ENCODE results near the gene MIER2. TPM values are rescaled to one million over a fixed set of nuclear protein-coding genes. Genes with fewer than 3 reads are reported as not detected.
A peak's percentile ranks its signal among the peaks of the same experiment; 100 is the strongest.

The MIER2 gene
- total RNA-seq, 4 donors from 2014 or later = 8.6 to 25.7 (median 16.6) TPM

DNA sequence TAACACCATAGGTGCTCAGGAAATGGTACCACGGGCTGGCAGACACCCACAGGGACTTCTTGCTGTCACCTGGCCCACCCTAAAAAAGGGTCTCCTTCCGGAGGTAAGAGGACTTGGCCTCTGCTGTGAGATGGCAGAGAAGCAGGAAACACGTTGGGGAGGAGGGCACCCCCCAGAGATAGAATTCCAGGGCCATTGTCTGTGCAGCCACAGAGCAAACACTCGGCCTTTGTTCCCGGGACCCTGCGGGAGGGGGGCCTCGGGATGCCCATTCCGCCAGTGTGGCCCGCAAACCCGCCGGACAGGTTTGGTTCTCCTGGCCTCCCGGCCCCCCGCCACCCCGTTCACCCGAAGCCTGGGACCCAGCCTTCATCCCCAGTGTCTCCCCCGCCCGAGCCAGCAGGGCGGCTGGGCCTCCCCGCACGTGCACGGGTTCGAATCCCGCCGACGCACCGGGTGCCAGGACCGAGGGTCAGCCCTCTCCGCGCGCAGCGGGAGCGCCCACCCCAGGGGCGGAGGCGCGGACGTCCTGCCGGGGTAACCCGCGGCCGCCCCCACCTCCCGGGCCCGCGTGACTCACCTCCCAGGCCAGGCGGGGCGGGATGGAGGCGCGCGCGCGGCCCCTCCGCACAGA is 54.1 kb downstream of the MIER2 start:
- DNase-seq (ENCODE audit: low spot score) (no peak), ATAC-seq (ENCODE audit: low FRiP score) (peak; percentile 53)
- no peak for TF ChIP-seq CTCF (IDR thresholded peaks at IDR 0.05)

DNA sequence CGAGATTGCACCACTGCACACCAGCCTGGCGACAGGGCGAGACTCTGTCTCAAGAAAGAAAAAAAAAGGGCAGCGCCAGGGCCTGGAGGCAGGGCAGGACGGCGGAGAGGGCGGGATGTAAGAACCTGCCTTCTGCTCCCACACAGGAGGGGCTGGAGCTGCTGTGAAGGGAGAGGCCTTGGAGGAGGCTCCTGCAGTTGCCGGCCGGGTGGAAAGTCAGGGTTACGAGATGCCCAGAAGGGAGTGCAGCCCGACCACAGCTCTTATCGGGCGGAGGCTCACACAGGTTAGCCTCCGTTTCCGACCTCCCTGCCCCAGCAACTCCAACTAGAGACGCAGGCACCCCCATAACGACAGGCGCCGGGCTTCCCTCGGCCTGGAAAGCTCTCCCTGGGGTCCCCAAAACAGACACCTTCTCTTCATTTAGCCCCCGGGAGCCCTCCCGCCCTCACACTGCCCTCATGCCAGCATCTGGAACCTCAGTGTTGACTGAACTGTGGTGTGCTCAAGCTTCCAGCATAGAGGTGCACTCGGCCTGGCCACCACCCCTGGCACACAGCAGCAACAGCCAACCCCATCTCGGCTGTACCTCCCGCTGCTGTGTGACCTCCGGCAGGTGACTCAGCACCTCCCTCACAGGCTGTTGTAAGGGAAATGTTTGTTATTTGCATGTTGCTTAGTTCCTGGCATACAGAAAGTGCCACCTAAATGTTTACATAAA is 54.8 kb downstream of the MIER2 start:
- DNase-seq (ENCODE audit: low spot score) (no peak), ATAC-seq (ENCODE audit: low FRiP score) (peak; percentile 66)
- no peak for TF ChIP-seq CTCF (IDR thresholded peaks at IDR 0.05)

DNA sequence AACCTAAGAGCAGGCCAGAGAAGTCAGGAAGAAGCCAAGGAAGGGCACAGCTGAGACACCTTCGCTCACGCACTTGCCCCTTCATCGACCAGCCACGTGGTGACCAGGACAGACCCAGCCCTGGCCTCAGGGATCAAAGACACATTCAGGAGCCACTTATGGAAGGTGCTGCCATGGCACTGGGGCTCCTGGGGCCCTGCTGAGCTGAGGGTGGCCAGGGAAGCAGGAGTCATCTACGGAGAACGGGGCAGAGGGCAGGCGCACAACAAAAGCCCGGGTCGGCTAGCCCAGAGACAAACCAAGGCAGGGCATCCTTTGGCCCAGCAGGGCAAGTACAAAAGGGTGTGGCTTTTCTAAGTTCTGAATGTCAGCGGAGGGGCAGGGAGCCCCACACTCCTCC is 55.7 kb downstream of the MIER2 start:
- ATAC-seq (ENCODE audit: low FRiP score) (no peak), DNase-seq (ENCODE audit: low spot score) (no peak)
- no peak for TF ChIP-seq CTCF (IDR thresholded peaks at IDR 0.05)

DNA sequence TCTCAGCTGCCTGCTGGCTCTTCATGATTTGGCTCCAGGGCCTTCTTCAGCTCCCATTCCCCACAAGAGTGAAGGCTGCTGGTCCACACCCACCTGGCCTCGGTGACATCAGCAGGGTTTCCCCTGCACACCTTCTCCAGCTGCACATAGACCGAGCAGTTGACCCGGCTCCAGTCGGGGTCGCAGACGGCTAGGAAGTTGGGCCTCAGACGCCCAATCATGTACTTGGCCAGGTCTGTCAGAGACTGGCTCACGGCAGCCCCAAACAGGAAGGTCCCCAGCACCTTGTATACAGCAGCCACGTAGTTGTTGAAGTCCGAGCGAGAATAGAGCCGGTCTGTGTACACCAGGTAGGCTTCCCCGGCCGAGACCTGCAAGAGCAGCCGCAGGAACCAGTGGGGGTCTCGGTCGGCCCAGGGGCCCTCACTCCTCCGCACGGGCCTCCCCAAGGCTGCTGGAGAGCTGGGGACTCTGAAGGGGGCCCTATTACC is 57.2 kb downstream of the MIER2 start:
- no peak for TF ChIP-seq CTCF (IDR thresholded peaks at IDR 0.05)

DNA sequence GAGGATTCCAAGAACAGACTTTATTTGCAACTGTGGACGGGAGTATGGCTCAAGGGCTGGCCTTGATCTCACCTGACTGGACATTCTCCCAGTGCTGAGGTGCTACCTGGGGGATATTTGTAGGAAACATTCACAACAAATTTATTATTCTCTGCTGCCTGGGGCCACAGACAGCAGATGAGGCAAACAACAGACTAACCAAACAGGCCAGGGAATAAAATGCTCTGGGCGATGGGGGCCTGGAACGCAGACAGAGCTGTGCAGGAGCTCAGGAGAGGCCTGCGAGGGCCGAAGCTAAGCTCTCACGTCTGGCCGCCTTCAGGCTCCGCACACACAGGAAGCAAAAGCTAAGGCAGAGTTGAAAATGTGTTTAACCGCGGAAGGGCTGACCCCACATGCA is 61.2 kb downstream of the MIER2 start:
- ATAC-seq (ENCODE audit: low FRiP score) (no peak), DNase-seq (ENCODE audit: low spot score) (no peak)
- no peak for TF ChIP-seq CTCF (IDR thresholded peaks at IDR 0.05)

More for the DNA sequence above, 57.2 kb downstream of the MIER2 start:
- DNase-seq (ENCODE audit: low spot score) (no peak), ATAC-seq (ENCODE audit: low FRiP score) (no peak)

DNA sequence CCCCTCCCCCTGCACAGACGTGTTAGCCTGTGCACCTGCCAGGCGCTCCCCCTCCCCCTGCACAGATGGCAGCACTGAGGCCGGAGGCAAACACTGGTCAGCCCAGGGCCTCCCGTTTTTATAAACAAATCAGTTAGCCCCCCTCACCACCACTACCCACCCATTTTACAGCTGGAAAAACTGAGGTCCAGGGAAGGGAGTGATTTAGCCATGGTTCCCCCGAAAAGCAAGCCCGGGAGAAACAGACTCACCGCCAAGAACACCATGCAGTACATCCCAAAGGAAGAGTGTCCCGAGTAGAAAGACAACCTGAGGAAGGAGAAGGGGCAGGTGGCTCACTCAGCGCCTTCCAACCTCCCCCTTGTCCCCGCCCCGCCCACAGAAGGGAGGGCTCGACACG is 62.1 kb downstream of the MIER2 start:
- no peak for TF ChIP-seq CTCF (IDR thresholded peaks at IDR 0.05)
- DNase-seq (ENCODE audit: low spot score) (no peak), ATAC-seq (ENCODE audit: low FRiP score) (no peak)

DNA sequence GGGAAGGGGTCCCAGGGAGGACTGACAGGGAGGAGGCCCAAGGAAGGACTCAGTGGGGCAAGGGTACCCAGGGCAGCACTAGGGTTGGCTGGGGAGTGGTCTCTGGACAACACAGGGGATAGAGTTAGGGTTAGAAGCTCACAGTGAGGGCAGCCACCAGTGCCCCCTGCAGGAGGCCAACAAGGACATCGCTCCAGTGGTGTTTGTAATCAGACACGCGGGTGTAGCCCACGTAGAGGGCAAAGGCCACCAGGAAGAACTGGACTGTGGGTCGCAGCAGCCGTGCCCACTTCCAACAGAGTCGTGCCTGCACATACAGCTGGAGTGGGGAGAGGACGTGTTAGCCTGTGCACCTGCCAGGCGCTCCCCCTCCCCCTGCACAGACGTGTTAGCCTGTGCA is 62.6 kb downstream of the MIER2 start:
- no peak for TF ChIP-seq CTCF (IDR thresholded peaks at IDR 0.05)
- ATAC-seq (ENCODE audit: low FRiP score) = no peak
- no peak for DNase-seq (ENCODE audit: low spot score)

Measured in omental fat pad (tissue), 4 donors.